Stromal cell of bone marrow (primary cell): ENCODE measurements around the gene CLDN6.

Source experiments
- DNase-seq: peaks from one replicate; pipeline ENCODE4 v3.0.0-alpha.2; 2012; ENCODE audit warnings: low read depth

Gene CLDN6

GRCh38 chr16:2987286-2987685 lies 30.7 kb downstream of the CLDN6 start:
- DNase-seq = no peak

DNA sequence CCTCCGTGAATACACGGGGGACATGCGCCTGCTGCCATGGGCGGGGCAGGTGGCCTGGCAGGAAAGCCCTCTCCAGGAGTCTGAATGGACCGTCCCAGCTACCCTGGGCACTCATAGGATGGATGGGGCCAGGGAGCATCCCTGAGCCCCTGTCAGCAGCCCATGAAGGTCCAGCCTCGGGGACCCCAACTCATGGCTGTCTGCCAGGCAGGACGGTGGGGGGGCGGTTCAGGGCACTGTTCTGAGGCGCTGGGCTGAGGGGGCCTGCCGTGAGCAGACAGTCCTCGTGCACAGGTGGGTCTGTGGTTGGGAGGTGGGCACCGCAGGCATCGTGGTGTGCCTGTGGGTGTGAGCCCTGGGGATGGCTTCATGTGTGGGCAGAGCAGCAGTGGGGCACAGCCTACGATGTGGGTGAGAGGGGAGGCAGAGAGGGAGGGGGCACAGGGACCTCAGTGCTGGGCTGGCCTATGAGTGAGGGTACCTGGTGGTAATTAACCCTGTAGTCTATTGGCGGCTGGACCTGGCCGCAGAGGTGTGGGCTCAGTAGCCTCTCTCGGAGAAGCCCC lies 31.3 kb downstream of the CLDN6 start:
- no peak for DNase-seq

DNA sequence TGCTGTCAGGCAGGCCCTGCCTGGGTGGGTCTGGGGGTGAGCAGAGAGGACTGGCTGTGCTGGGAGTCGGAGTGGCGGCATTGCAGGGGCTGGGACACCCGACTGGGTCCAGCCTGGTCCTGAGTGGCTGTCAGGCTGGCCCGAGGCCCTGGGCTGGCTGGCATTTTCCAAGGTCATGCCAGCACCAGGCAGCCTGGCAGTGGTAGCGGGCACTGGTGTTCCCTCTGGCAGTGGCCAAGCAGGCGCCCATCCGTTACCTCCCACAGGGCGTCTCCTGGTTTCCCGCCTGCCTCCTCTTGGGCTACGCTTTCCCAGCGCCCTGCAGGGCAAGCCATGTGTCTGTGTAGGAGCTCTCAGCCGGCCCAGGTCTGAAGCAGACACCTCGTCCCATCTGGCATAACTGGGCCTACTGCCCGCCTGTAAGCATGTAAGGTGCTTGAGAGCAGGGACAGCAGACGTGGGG lies 32.1 kb downstream of the CLDN6 start:
- no peak for DNase-seq

DNA sequence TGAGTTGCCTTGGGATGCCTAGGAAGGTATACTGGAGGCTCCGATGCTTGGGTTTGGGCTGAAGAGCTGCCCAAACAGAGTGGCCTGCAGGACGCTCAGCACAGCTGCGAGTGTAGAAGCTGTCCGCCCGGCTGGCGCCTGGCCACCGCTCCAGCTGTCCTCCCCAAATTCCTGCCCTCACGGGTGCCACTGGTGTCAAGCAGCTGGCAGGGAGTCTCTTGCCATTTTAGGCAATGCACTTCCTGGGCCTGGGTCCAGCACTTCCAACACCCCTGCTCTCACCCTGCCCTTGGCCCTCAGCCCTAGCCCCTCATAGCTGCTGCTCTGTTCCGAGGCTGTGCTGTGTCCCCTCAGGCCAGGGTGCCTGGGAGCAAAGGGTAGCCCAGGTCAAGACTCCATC lies 32.5 kb downstream of the CLDN6 start:
- no peak for DNase-seq

DNA sequence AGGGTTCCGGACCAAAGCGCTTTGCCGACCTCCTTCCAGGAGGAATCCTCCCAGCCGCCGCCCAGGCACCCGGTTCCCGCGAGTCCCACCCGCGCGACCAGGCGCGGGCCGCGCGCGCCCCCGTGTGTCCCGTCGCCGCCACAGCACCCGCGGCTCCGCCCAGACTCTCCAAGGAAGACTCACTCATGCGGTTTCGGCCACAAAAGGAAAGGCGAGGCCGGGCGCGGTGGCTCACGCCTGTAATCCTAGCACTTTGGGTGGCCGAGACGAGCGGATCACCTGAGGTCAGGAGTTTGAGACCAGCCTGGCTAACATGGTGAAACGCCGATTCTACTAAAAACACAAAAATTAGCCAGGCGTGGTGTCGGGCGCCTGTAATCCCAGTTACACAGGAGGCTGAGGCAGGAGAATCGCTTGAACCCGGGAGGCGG lies 34.3 kb downstream of the CLDN6 start:
- DNase-seq = peak; percentile 65

DNA sequence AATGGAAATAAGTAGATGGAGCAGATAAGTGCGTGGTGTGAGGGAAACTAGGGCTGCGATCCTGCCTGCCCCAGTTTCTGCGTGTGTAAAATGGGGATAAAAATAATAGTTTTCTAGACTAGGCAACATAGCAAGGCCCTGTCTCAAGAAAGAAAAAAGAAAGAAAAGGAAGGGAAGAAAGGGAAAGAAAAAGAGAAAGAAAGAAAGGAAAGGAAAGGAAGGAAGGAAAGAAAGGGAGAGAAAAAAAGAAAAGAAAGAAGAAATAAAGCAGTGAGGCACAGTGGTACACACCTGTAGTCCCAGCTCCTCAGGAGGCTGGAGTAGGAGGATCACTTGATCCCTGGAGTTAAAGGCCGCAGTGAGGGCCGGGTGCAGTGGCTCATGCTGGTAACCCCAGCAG lies 35.6 kb downstream of the CLDN6 start:
- no peak for DNase-seq

DNA sequence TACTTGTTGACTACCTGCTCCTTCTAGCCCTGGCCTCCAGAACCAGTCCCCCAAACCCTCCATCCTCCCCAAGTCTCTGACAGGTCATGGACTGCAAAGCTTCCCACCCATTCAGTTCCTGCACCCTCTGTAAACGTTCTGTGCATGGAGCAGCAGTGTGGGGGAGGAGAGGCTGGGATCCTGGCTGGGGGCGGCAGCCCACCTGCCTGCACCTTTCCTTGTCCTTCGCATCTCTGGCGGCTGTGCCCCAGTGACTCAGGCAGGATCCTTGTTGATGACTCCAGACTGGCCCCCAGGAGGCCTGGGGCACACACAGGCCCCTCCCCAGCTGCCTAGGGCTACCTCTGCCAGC lies 36.1 kb downstream of the CLDN6 start:
- no peak for DNase-seq

- DNase-seq = no peak
Measured at GRCh38 chr16:2981177-2981898, 36.6 kb downstream of the CLDN6 start.

DNA sequence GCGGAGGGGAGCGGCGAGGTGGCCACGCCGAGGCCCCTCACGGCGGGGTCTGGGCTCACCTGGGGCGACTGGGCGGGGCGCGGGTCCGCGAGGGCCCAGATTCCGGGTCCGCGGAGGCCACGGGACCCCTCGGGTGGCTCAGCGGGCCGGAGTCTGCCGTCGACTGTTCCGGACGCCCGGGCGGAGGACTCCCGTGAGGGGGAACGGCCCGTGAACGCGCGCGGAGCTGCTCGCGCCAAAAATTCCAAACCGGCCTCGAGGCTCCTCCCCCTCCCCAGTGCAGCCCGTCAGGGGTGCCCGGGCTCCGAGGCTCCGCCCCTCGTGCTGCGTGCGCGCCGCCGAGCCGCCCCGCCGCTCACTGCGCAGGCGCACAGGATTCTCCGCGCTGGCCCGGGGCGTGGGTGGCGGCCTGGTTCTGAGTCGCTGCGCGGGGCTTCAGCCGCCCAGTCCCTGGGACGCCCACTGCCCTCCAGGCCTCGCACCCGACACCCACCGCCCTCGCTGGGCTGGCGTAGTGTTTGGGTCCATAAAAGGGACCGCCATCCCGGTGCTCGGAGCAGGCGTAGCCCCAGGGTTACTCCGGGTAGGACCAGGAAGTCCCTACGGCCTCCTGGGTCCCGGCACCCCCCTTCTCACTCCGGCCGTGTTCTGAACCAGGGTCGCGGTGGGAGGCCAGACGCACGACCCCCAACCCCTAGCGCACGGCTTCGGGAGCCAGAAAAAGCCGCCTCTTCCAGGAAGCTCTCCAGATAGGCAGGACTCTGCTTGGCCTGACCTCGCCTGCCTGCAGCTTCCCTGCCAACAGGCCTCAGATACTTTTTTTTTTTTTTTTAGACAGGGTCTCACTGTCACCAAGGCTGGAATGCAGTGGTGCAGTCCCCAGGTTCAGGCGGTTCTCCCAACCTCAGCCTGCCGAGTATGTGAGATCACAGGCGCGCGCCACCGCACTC lies 37.5 kb downstream of the CLDN6 start, which contains the start of gene PKMYT1:
TSS of gene PKMYT1 (minus strand) at position 220 of the 950 bp plus-strand sequence. CDS start 789 bp downstream, outside the sequence.
- peak; percentile 72 for DNase-seq

DNA sequence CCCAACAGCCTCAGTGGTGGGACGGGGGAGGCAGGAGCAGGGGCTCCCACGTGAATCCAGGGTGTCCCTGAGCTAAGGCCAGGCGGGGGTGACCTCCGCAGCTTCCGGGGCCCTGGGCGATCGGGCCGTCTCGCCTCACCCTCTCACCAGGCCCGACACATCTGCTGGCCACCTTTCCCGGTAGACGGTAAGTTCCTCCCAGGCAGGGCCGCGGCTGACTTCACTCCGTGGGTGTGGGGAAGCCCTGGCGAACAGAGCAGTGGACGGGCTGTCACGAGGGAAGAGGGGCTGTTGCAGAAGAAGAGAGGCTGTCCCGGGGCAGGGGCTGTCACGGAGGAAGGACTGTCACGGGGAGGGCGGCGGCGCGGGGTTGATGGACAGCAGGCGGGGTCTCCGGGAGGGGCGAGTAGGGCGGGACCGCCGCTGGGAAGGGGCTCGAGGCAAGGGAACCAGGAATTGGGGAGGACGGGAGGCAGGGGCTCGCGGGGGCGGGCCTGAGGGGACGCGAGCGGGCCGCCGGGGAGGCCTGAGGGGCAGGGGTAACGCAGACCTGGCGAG lies 38.2 kb downstream of the CLDN6 start:
- no peak for DNase-seq

- no peak for DNase-seq
Measured at GRCh38 chr16:2977440-2977839, 40.5 kb downstream of the CLDN6 start.

DNA sequence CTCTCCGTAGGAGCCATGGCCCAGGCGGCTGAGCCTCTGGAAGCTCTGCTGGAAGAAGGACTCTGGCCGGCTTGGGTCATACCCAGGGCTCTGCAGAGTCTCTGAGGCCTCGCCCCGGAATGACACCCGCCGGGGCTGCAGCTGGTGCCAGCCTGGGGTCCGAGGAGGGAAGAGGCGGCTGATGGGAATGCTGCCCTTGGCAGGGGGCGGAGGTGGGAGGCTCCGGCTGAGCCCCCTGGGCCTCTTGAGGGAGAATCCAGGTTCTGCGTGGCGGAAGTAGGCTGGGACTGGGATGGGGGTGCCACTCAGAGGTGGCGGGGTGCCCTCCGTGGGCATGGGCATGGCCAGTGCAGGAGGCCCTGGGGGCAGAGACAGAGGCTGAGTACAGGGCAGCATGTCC lies 41.3 kb downstream of the CLDN6 start:
- no peak for DNase-seq

GRCh38 chr16:2976201-2976600 lies 41.8 kb downstream of the CLDN6 start:
- no peak for DNase-seq

DNA sequence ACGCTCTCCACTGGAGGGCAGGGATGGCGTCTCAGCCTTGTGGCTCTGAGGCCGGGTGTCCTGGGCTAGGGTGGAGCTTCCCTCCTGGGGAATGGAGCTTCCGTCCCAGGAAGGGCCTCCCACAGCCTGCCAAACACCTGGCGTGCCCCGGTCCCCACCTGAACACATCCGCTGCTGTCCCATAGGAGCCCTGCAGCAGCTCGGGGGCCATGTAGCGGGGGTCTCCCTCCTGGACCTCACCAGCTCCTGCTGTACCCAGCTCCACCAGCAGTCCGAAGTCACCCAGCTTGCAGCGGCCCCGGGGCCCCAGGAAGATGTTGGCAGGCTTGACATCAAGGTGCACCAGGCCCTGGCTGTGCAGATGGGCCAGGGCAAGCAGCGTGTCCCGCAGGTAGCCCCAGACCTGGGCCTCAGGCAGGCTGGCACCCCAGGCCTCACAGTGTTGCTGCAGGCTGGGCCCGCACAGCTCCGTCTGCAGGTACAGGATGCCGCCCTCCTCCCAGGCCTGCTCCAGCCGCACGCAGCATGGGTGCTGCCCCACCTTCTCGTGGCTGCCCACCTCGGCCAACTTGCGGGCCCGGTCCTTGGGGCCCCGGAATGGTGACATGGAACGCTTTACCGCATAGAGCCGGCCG lies 42.7 kb downstream of the CLDN6 start:
- no peak for DNase-seq

- no peak for DNase-seq
Measured at GRCh38 chr16:2974319-2975056, 43.5 kb downstream of the CLDN6 start.

- DNase-seq = no peak
Measured at GRCh38 chr16:2973605-2974318, 44.2 kb downstream of the CLDN6 start.

DNA sequence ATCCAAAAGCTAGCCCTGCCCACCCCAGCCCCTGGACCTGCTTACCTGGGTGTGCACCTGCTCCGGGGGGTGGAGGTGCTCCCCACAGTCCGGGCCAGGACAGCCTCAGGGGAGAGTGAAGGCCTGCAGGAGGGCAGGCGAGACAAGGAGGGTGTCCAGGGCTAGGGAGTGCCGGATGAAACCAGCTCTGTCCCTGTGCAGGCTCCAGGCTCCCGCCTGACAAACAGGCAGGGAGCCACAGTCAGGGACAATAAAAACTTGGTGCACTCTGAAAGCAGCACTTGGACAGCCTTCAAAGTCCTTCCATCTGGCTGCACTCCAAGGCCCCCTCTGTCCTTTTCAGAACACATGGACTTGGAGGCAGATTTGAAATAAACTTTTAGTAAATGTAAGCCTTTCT lies 44.9 kb downstream of the CLDN6 start:
- no peak for DNase-seq

GRCh38 chr16:2971985-2972784 lies 45.8 kb downstream of the CLDN6 start:
- no peak for DNase-seq

DNA sequence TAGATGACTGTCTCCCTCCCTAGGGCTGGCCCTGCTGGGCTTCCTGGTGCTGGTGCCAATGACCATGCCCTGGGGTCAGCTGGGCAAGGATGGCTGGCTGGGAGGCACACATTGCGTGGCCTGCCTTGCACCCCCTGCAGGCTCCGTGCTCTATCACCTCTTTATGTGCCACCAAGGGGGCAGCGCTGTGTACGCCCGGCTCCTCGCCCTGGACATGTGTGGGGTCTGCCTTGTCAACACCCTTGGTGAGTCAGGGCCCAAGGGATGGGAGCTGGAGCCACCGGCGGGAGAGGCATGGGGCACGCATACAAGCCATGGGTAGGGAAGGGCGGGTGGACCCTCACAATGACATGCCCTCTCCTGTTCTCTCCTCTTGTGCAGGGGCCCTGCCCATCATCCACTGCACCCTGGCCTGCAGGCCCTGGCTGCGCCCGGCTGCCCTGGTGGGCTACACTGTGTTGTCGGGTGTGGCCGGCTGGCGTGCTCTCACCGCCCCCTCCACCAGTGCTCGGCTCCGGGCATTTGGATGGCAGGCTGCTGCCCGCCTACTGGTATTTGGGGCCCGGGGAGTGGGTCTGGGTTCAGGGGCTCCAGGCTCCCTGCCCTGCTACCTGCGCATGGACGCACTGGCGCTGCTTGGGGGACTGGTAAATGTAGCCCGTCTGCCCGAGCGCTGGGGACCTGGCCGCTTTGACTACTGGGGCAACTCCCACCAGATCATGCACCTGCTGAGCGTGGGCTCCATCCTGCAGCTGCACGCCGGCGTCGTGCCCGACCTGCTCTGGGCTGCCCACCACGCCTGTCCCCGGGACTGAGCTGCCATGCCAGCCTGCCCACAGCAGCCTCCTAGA lies 46.6 kb downstream of the CLDN6 start:
- no peak for DNase-seq
